ENCODE results near the gene ATG4B.

Gene ATG4B

GRCh38 chr2:241603686-241604085, 33.8 kb upstream of the ATG4B start:
- ChIA-PET POLR2A (no interaction called here), CTCF (no interaction called here)
- TF ChIP-seq CTCF (IDR thresholded peaks at IDR 0.05; ENCODE audit: insufficient read depth, low read length, missing control alignments) = no peak
- no peak for DNase-seq (ENCODE audit: low read depth, low spot score)
- no peak overlapping the region for H3K4me3 ChIP-seq (ENCODE audit: low read depth, low read length)

GRCh38 chr2:241606186-241606585, 31.3 kb upstream of the ATG4B start:
- no peak for DNase-seq (ENCODE audit: low read depth, low spot score)
- ChIA-PET POLR2A (no interaction called here), CTCF (no interaction called here)
- no peak for TF ChIP-seq CTCF (IDR thresholded peaks at IDR 0.05; ENCODE audit: insufficient read depth, low read length, missing control alignments)
- H3K4me3 ChIP-seq (ENCODE audit: low read depth, low read length) = no peak overlapping the region

GRCh38 chr2:241607162-241607885, 30.2 kb upstream of the ATG4B start:
- DNase-seq (ENCODE audit: low read depth, low spot score) = no peak
- ChIA-PET CTCF (interaction anchor here (1.7 kb wide), 1 partner anchor 9 kb away, joined by 6 read pairs; no protein-coding TSS in a partner anchor), POLR2A (no interaction called here)
- TF ChIP-seq CTCF (IDR thresholded peaks at IDR 0.05; ENCODE audit: insufficient read depth, low read length, missing control alignments) = no peak
- no peak overlapping the region for H3K4me3 ChIP-seq (ENCODE audit: low read depth, low read length)

GRCh38 chr2:241608881-241609280, 28.6 kb upstream of the ATG4B start:
- CTCF ChIA-PET = interaction anchor here (1.5 to 2.7 kb wide), 3 partner anchors 8 to 25 kb away, joined by 3 to 6 read pairs (median 6); no protein-coding TSS in a partner anchor
- POLR2A ChIA-PET = no interaction called here
- DNase-seq (ENCODE audit: low read depth, low spot score) = no peak

GRCh38 chr2:241609859-241610793, 27.4 kb upstream of the ATG4B start:
- ChIA-PET POLR2A (interaction anchor here (1.0 kb wide), 1 partner anchor 19 kb away, joined by 3 read pairs; no protein-coding TSS in a partner anchor), CTCF (interaction anchor here (0.7 to 2.7 kb wide), 13 partner anchors 8 to 201 kb away, joined by 3 to 6 read pairs (median 3); partner anchors contain the start of genes ATG4B and THAP4)
- no peak for DNase-seq (ENCODE audit: low read depth, low spot score)
- peak overlapping the region; percentile 56 for H3K4me3 ChIP-seq (ENCODE audit: low read depth, low read length)
- peak; percentile 86 for TF ChIP-seq CTCF (IDR thresholded peaks at IDR 0.05; ENCODE audit: insufficient read depth, low read length, missing control alignments)

More at GRCh38 chr2:241608881-241609280, 28.6 kb upstream of the ATG4B start:
- no peak overlapping the region for H3K4me3 ChIP-seq (ENCODE audit: low read depth, low read length)
- no peak for TF ChIP-seq CTCF (IDR thresholded peaks at IDR 0.05; ENCODE audit: insufficient read depth, low read length, missing control alignments)

GRCh38 chr2:241611062-241611461, 26.4 kb upstream of the ATG4B start:
- TF ChIP-seq CTCF (IDR thresholded peaks at IDR 0.05; ENCODE audit: insufficient read depth, low read length, missing control alignments) = no peak
- POLR2A ChIA-PET = no interaction called here
- DNase-seq (ENCODE audit: low read depth, low spot score) = no peak
- H3K4me3 ChIP-seq (ENCODE audit: low read depth, low read length) = no peak overlapping the region
- CTCF ChIA-PET = interaction anchor here (0.7 to 2.7 kb wide), 9 partner anchors 11 to 202 kb away, joined by 3 to 6 read pairs (median 4); partner anchors contain the start of genes ATG4B and THAP4
